SK-MEL-5 (cell line): ENCODE measurements around the gene KLRK1. TPM values are rescaled to one million over a fixed set of nuclear protein-coding genes. Genes with fewer than 3 reads are reported as not detected.
"Not testable (repeated sequence)": the region's sequence is repeated elsewhere in the genome, so short reads cannot be mapped to it uniquely, and the experiment has no call there.

Experiments used
- DNase-seq: peaks from one replicate; pipeline ENCODE4 v3.0.0-alpha.2; 2016; ENCODE audit warnings: low read depth, low spot score
- in situ Hi-C: cut with HindIII; loops from 2 replicates; pipeline ENCODE4 v1.10.0; 2016; ENCODE audit warnings: low sequenced_read_pairs, high pct_unique_total_duplicates, low pct_unique_long_range_greater_than_20kb
- total RNA-seq: library from RNA; depleted of rRNA; stranded (reverse); fragments of >200 nt; shearing (Covaris generic); gene quantifications from 2 replicates; pipeline ENCODE4 v1.2.3, GENCODE V29; 2014

KLRK1 gene
- total RNA-seq, 1 experiment from 2014 or later: 0.50 TPM

DNA sequence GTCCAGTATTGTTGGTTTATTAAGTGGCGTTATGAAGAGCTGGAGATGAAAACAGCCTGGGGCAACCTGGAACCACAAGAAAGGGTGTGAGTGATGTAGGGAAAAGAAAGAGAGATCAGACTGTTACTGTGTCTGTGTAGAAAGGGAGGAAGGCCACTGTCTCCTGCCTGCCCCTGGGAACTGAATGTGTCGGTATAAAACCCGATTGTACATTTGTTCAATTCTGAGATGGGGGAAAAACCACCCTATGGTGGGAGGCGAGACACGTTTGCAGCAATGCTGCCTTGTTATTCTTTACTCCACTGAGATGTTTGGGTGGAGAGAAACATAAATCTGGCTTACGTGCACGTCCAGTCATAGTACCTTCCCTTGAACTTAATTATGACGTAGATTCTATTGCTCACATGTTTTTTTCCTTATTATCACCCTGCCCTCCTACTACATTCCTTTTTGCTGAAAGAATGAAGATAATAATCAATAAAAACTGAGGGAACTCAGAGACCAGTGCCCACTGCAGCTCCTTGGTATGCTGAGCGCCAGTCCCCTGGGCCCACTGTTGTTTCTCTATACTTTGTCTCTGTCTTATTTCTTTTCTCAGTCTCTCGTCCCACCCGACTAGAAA, 4.8 kb upstream of the KLRK1 start:
- DNase-seq: peak; percentile 51
- in situ Hi-C loops: not testable (repeated sequence)

GRCh38 chr12:10393291-10393690, 3.5 kb upstream of the KLRK1 start:
- no peak for DNase-seq
- in situ Hi-C loops: no loop called here

GRCh38 chr12:10392394-10392930, 2.6 kb upstream of the KLRK1 start:
- DNase-seq: peak; percentile 81

DNA sequence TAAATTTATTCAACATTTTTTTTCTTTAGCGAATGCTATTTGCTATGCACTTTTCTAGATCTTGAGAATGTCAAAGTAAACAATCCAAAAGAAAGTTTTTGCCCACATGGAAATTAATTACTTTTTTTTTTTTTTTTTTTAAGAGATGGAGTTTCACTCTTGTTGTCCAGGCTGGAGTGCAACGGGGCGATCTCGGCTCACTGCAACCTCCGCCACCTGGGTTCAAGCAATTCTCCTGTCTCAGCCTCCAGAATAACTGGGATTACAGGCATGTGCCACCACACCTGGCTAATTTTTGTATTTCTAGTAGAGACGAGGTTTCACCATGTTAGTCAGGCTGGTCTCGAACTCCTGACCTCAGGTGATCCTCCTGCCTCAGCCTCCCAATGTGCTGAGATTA, 1.1 kb upstream of the KLRK1 start:
- DNase-seq, in situ Hi-C loops: not testable (repeated sequence)

More at GRCh38 chr12:10392394-10392930, 2.6 kb upstream of the KLRK1 start:
- in situ Hi-C loops: no loop called here

- in situ Hi-C loops: no loop called here
- no peak for DNase-seq
Observed at GRCh38 chr12:10388624-10389413, 1.0 kb downstream of the KLRK1 start.

DNA sequence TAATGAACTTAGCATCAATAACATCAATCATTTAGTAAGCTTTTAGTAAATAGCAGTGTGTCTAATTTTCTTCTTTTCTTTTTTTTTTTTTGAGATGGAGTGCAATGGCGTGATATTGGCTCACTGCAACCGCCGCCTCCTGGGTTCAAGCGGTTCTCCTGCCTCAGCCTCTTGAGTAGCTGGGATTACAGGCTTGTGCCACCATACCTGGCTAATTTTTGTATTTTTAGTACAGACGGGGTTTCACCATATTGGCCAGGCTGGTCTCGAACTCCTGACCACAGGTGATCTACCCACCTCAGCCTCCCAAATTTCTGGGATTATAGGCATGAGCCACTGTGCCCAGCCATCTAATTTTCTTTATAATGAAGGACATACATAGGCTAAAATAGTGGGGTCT, 2.3 kb downstream of the KLRK1 start:
- DNase-seq, in situ Hi-C loops: not testable (repeated sequence)

- in situ Hi-C loops: no loop called here
- no peak for DNase-seq
Observed at GRCh38 chr12:10386857-10387256, 3.0 kb downstream of the KLRK1 start.

DNA sequence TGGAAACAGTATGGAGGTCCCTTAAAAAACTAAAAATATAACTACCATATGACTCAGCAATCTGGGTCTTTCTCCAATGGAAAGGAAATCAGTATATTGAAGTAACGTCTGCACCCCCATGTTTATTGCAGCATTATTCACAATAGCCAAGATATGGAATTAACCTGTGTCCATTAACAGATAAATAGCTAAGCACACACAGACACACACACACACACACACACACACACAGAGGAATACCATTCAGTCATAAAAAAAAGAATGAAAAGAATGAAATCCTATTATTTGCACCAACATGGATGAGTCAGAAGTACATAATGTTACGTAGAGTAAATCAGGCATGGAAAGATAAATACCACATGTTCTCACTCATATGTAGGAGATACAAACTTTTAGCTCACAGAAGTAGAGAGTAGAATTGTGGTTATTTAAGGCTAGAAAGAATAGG, 4.7 kb downstream of the KLRK1 start:
- no peak for DNase-seq
- in situ Hi-C loops: no loop called here

DNA sequence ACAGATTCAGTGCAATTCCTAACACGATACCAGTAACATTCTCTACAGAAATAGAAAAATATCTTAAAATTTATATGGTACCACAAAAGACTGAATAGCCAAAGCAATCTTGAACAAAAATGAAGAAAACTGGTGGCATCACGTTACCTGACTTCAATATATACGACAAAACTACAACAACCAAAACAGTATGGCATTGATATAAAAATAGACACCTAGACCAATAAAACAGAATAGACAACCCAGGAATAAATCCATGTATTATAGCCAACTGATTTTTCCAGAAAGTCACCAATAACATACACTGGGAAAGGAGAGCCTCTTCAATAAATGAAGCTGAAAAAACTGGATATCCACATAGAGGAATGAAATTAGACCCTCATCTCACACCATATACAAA, 5.7 kb downstream of the KLRK1 start:
- in situ Hi-C loops: no loop called here
- DNase-seq: no peak

DNA sequence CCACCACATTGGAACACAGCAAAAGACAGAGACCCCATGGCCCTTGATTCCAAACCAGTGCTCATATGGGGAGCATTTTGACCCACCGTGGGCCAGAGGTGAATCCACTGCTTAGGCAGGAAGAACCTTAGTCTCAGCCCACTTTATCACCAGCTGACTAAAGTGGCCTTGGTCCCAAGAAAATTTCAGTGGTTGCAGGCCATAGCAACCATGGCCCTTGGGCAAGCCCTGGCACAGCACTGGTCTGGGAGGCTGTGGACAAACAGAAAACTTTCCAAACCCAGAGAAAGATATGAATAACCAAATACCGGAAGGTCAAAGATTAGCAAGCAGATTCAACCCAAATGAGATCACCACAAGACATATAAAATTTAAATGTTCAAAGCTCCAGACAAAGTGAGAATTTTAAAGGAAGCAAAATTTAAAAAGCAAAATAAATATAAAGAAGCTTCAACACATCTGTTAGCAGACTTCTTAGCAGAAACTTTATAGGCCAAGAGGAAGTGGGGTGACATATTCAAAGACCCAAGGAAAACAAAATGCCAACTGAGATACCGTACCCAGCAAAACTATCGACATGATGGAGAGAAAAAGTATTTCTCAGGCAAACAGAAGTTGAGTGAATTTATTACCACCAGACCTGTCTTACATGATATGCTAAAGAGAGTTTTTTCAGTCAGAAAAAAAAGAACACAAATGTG, 7.8 kb downstream of the KLRK1 start:
- no peak for DNase-seq
- in situ Hi-C loops: no loop called here

DNA sequence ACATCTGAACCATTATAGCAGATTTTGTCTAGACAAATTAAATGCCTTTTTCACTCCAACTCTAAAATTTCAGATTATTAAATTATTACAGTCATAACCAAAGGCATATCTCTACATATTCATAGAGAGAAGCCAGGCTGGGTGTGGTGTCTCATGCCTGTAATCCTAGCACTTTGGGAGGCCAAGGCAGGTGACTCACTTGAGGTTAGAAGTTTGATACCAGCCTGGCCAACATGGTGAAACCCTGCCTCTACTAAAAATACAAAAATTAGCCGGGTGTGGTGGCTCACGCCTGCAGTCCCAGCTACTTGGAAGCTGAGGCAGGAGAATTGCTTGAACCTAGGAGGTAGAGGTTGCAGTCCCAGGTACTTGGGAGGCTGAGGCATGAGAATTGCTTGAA, 11.1 kb downstream of the KLRK1 start:
- DNase-seq, in situ Hi-C loops: not testable (repeated sequence)

DNA sequence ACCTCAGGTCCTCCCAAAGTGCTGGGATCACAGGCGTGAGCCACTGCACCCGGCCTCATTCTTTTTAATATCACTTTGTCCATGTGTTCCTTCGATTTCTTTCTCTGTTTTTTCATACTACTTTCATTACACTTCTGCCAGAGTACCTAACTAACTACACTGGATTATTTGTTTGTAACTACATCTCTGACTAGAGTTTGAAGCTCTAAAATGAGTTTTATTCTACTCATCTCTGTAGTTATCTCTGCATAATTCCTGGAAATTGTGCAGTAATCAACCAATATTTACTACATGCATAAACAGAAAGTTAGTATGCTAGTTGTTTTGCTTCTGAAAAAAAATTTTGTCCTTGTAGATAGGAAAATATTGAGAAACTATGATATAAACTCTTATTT, 15.2 kb downstream of the KLRK1 start:
- in situ Hi-C loops: no loop called here

DNA sequence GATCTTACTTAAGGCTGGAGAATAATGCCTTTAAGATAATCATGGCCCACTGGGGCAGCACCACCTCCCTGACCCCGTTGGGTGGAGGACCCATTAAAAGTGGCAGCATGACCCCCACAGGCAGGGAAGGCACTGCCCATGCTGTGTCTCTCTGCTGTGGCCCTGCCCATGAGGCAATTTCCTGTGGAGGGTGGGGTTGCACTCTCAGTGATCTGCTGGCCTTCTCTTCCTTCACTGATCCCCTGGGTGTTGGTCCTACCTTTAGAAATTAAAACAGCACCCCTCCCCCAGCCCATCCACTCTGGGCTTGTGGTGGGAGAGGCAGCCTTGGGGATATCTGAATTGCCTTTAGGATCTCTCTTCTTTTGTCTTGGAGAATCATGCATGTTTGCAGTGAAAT, 17.3 kb downstream of the KLRK1 start:
- DNase-seq: no peak
- in situ Hi-C loops: no loop called here

More for the DNA sequence above, 15.2 kb downstream of the KLRK1 start:
- no peak for DNase-seq

DNA sequence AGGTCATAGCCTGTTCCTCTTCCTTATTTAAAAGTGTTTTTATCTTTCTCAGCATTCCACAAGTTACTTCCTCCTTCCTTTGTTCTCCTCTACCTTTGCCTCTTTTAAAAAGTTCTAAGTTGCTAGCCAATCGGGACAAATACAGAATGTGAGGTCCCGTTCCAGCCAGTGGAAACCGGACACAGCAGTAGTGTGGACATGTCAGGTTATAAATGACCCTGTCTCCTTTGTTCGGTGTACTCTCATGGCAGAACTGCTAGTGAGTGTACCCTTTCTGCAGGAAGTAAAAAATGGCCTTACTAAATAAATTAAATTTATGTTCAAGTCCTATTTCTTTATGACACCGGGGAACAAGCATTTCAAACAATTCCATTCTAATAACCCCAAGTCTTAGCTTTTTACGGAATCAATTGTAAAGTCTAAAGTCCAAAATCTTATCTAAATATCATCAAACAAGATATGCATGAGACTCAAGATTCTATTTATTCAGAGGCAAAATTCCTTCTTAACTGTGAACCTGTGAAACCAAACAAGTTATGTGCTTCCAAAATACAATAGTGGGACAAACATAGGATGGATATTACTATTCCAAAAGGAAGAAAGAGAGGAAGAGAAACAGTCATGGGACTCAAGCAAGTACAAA, 17.8 kb downstream of the KLRK1 start:
- DNase-seq, in situ Hi-C loops: not testable (repeated sequence)

- in situ Hi-C loops: no loop called here
- no peak for DNase-seq
Observed at GRCh38 chr12:10369557-10370415, 20.1 kb downstream of the KLRK1 start.

DNA sequence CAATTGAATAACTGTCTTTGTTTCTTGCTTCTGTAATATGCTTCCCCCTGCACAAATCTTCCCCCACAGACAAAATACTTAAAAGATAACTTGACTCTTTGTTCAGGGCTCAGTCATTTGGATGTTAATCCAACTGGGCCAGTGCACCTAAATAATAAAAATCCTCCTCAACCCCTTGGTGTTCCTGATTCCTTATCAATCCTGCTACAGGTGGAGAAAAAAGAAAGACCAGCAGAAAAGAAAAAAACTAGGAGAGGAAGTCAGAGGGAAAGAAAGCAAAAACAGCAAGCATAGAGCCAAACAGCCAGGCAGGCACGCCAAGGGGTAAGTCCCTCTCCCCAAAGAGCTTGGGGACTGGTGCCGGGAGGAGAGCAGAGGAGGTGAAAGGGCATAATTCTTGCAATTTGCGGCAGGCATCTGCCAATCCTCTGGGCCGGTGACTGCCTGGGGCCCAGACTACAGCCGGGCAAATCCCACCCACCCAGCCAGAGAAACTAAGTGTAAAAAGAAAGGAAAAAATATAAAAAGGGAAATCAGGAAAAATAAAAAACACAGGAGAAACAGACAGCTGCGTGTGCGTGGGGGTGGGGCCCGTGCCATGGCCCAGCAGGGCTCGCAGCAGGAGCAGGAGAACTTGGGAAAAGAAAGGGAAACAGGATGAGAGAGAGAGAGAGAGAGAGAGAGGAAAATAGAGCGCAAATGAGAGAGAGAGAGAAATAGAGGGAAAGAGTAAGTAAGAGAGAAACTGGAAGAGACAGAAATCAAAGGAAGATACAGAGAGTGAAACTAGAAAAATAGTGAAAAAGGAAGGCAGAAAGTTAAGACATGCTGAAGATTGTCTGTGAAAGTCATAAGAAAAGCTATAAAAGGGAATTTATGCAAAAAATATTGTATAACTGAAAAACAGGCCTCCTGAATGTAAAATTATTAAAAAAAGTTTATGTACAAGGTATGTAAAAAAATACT, 21.4 kb downstream of the KLRK1 start:
- DNase-seq: no peak
- in situ Hi-C loops: no loop called here
